Measurements from ENCODE around the gene UBE2A.

The UBE2A gene

GRCh38 chrX:119574394-119575266 is at the start of gene UBE2A:
Gene UBE2A (plus strand): TSS chrX:119574563. CDS start chrX:119574712, 149 bp downstream.
- H3K27ac ChIP-seq = peak within 1 kb of the TSS; percentile 61
- DNase-seq (ENCODE audit: low read depth, low spot score) = peak; percentile 27

GRCh38 chrX:119529345-119530276 is 44.8 kb upstream of the UBE2A start:
- no peak for DNase-seq (ENCODE audit: low read depth, low spot score)
- H3K27ac ChIP-seq = no peak overlapping the region

GRCh38 chrX:119537487-119537886 is 36.9 kb upstream of the UBE2A start:
- no peak for DNase-seq (ENCODE audit: low read depth, low spot score)
- no peak overlapping the region for H3K27ac ChIP-seq

DNA sequence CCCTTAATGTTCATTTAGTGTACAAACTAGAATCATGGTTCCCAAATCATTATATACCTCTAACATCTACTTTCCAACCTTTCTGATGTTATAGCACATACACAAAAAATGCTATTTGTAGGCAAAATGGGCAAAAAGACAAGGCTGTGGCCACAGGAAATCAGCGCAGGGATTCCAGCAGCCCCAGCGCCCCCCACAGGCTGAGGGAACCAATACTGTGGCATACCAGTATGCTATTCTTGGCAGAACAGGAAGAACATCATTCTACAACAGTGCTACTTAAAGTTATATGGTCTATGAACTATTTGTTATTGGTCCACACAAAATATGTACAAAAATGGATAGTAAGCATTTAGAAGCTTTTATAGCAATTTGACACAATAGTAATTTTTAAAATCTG is 34.5 kb upstream of the UBE2A start:
- no peak for DNase-seq (ENCODE audit: low read depth, low spot score)
- H3K27ac ChIP-seq = no peak overlapping the region

- peak overlapping the region; percentile 4 for H3K27ac ChIP-seq
- no peak for DNase-seq (ENCODE audit: low read depth, low spot score)
Measured at GRCh38 chrX:119541188-119541587, 33.2 kb upstream of the UBE2A start.

DNA sequence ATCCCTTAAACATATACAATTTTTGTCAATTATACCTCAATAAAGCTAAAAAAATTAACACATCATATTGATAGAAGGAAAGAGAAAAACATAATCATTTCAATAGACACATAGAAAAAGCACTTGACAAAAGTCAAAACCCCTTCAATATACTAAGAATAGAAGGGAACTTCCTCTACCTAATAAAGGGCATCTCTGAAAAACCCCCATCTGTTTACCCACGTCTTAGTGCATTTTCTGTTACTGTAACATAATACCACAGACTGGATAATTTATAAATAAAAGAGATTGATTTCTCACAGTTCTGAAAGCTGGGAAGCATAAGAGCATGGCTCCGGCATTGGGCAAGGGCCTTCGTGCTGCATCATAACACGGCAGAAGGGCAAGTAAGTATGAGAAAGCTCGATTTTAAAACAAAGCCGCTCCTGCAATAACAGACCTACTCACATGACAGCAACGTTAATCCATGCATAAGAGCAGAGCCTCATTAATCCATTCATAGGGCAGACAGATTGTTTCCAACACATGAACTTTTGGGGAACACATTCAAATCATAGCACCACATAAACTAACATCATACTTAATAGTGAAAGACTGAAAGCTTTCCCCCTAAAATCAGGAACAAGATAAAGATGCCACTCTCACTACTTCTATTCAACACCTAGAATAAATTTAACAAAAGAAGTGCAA is 24.9 kb upstream of the UBE2A start:
- no peak overlapping the region for H3K27ac ChIP-seq
- no peak for DNase-seq (ENCODE audit: low read depth, low spot score)

DNA sequence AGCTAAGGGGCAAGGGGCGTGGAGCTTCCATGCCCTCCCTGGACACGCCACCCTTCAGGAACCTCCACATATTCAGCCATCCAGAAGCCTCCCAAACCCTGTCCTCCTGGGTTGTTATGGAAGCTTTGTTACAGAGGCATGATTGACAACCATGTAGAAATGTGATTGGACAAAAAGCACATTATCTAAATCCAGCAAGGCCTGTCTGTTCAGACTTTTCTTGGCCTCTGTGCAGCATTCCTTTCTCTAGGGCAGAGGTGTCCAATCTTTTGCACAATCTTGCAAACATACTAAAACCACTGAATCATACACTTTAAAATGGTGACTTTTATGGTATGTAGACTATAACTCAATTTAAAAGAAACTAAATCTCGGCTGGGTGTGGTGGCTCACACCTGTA is 21.9 kb upstream of the UBE2A start:
- peak overlapping the region; percentile 26 for H3K27ac ChIP-seq
- peak; percentile 34 for DNase-seq (ENCODE audit: low read depth, low spot score)

DNA sequence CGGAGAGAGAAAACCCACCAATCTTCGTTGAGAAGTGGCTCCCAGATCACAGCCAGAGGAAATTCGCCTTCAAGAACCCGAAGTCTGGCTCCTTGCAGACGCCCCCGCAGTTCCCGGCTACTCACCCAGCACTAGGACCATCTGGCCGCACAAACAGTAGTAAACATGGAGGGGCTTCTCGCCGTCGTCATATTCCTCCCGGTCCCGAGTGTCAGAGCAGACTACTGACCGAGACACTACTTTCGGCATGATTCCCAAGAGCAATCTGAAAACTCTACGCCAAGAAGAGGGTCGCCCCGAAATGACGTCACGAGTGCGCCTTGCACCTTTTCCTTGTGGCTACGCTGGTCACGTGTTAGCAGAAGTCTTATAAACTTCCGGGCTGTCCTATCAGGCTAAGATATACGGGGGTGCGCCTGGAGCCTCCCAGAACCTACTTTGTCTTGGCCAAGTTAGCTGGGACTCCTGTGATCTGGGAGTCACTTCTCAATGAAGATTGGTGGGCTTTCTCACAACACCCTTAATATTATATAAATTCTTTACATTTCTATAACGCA is 9.2 kb upstream of the UBE2A start, which contains the start of gene STEEP1:
Gene STEEP1 (minus strand): TSS at position 303 of the 557 bp plus-strand sequence. CDS start 54 bp downstream, at position 249.
- DNase-seq (ENCODE audit: low read depth, low spot score) = peak; percentile 45

GRCh38 chrX:119570351-119570835 is 4.0 kb upstream of the UBE2A start:
- no peak overlapping the region for H3K27ac ChIP-seq
- no peak for DNase-seq (ENCODE audit: low read depth, low spot score)

More for the DNA sequence above, 9.2 kb upstream of the UBE2A start, which contains the start of gene STEEP1:
- peak within 1 kb of the TSS; percentile 20 for H3K27ac ChIP-seq

DNA sequence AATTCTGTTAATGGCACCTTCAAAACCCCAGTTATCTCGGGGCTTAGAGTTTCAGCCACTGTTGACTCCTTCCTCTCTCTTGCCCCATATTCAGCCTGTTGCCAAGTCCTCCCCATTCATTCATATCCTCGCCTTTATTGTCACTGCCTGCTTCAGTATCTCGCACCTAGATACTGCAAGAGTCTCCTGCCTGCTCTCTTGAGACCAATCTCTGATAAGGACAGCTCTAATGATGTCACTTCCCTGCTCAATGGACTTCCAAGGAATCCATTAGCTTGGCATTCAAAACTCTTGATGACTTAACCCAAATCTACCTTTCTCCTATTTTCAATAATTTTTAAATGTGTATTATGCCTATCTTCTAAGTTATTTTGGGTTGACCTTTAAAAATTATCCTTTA is 1.1 kb upstream of the UBE2A start:
- no peak for DNase-seq (ENCODE audit: low read depth, low spot score)
- H3K27ac ChIP-seq = no peak overlapping the region

DNA sequence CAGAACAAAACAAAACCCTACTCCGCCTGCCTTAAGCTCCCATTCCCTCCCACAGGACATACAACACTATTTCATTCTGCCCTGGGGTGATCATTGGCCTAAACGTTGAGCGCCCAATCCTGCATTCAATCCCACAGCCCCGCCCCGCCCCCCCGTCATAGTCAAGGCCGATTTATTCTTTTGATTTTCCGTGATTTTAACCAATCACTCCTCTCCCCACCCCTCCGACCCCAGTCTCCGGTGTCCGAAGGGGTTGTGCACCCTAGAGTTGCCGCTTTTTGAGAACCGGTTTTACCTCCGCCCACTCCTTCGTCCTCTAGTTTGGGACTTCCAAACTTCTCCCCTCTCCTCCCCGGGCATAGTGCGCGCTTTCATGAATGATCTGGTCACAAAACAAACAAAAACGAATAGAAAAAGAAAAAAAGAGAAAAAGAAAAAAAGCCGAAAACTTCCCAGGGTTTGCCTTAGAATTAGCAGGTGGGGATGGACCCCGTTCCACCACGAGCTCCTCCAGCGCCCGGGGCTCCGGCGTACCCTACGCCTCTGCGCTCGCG is 446 bp upstream of the UBE2A start:
- DNase-seq (ENCODE audit: low read depth, low spot score) = no peak
- H3K27ac ChIP-seq = peak overlapping the region; percentile 61

DNA sequence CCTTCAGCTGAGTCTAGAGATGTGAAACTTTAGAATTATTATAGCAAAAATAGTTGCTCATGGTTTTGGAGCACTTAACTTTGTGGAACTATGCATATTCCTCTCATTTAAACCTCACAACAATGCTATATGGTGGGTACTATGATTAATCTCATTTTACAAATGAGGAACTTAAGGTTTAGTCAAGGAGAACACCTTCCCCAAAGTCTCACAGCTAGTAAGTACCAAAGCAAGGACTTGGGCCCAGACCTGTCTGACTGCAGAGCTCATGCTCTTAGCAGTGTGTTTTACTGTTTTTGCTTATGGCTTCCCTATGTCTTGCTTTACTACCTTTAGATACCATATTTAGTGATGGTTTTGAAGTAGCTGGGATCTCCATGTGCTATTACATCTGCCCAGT is 5.1 kb downstream of the UBE2A start:
- no peak for DNase-seq (ENCODE audit: low read depth, low spot score)
- H3K27ac ChIP-seq = no peak overlapping the region

GRCh38 chrX:119583431-119584059 is 9.2 kb downstream of the UBE2A start:
- H3K27ac ChIP-seq = no peak overlapping the region
- no peak for DNase-seq (ENCODE audit: low read depth, low spot score)

DNA sequence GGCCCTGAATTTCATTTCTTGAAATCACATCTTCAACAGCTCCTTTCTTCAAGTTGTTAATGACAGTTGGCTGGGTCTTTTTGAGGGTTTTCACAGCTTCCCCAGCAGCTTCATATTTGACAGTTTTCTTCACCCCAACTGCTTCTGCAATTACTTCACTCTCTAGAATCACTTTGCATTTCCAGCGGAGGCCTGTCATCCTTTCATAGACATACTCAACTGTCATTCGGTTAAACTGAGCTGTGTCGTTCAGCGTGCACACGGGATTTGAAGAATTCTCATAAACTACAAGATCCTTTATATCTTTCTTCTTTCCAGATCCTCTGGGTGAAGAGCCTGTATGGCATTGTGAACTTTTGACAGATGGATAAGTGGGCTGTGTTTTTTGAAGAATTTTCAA is 15.4 kb downstream of the UBE2A start:
- H3K27ac ChIP-seq = no peak overlapping the region
- no peak for DNase-seq (ENCODE audit: low read depth, low spot score)

DNA sequence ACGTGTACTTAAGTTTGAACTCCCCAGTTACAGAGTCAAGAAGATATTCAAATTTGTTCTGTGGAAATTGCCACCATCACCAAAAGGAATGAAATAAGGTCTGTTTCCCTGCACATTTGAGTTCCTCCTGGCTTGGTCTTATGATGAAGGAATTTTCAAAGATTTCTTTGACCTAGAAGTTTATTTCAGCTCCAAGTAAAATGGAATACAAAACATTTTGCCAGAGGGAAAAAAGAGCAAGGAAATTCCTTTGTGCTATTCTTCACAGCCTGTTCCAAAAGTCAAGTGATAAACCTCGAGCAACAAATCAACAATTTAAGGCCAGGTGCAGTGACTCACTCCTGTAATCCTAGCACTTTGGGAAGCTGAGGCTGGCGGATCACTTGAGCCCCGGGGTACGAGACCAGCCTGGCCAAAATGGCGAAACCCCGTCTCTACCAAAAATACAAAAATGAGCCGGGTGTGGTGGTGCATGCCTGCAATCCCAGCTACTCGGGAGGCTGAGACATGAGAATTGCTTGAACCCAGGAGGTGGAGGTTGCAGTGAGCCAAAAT is 28.4 kb downstream of the UBE2A start:
- H3K27ac ChIP-seq = peak overlapping the region; percentile 1
- DNase-seq (ENCODE audit: low read depth, low spot score) = no peak

- DNase-seq (ENCODE audit: low read depth, low spot score) = no peak
- no peak overlapping the region for H3K27ac ChIP-seq
Measured at GRCh38 chrX:119604766-119605463, 30.6 kb downstream of the UBE2A start.

DNA sequence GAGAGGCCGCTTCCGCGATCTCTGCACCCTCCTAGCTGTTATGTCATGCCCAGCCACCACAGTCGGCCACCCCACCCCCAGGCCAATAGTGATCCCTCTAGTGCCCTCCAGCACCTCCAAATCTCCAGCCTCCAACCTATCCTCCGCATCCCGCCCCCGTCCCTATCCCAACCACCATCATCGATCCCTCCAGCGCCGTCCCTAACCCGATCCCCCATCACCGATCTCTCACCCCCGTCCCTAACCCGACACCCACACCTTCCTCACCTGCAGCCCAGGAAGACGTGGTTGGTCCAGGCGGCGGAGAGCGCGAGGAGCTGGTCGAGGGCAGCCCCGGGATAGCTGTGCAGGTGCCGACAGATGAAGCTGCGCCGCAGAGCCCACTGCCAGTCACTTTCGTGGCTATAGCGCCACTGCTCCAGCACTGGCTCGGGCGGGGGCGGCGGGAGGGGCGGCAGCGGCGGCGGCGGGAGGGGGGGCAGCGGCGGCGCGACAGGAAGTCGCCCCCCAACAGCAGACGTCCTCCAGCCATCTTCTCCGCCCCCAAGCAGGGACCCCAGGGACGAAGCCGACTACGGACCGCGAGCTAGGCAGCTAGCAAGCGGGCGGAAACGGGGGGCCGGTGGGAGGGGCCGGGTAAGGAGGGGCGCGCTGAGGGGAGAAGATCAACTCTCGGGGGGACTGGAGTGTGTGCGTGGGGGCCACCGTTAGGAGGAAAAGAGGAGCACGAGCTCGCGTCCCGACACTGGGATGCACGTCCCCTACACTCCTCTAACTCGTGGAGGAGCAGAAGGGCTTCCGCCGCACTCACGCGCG is 31.3 kb downstream of the UBE2A start:
- DNase-seq (ENCODE audit: low read depth, low spot score) = no peak
- H3K27ac ChIP-seq = peak overlapping the region; percentile 36

All from epithelial cell of prostate (primary cell).